ENCODE measurements around the gene KIZ.

Gene KIZ

DNA sequence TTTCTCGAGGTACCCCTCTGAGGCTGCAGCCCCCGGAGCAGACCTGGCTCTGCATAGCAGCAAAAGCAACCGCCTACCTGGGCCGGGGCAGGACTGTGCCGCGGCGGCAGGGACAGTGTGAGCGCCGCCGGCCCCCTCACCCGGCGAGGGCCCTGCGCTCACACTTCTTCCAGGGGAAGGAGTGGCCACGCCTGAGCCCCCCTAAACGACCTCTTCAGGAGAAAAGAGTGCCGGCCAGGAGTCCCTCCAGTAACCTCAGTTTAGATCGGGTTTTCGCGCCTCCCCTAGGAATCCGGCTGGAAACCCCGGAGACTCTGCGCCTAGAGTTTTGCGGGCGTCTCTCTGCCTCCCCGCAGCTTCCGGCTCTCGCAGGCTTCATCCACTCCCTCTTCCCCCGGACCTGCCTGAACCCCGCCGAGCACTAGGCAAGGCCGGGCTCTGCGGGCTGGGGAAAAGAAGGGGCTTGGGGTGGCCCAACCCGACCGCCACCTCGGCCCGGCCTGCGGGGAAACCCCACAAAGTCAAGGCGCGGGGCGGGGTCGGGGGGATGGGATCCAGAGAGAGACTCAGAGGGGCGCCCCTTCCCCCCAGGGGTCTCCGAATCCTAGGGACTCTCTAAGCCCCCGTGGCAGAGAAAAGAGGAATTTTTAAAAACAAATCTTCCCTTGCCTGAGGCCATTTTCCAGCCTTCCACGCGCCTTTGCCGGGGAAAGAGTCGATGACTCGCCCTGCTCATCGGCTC lies 20.3 kb upstream of the KIZ start:
- DNase-seq = no peak

DNA sequence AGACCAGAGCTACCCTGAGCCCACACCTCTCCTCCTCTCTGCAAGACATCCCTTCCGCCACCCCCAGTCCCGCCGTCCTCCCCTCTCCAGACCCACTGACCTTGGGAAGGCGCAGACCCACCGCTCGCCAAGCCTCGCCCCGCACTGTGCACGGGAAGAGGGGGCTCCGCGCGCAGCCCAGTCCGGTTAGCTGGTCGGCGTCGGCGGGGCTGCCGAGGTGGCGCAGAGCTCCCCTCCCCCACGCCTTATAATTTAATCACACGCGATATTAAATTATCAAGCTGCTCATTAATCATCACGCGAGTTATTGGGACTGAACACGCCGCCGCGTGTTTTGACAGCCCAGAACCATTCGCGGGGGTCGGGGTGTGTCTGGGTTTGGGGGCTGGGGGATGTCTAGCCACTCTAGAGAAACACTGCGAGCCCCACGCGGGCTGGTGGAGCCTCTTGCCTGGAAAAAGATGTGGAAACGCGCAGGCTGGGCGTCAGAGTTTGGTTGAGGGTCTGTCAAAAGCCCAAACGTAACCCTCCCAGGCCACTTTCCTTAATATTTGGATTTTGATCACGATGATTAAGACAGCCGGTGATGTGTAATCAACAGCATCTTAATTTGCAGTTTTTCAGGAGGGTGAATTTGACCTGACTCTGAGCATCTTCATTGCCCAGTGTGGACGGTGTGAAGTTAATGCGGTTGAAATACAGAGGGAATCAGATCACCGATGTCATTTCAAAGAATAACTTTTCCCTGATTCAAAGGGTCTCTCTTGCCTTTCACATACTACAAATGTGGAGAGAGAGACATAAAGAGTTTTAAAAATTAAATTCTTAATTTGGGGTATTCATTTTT lies 19.5 kb upstream of the KIZ start, which contains the start of gene LINC00237:
Gene LINC00237, minus strand, starts transcription at position 188 of the 847 bp plus-strand sequence.
- no peak for DNase-seq

DNA sequence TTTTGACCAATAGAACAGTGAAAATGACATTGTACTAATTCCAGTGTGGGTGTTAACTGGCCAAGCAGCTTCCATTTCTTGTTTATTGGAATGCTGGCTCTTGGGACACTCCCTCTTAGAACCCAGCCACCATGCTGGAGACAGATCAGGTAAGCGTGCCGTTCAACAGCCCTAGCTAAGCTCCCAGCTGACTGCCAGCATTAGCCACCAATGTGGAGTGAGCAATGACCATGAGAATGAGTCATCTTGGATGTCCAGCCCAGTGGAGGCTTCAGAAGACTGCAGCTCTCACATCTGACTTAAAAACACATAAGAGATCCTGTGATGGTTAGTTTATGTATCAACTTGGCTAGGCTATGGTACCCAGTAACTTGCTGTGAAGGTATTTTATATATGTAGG lies 16.7 kb upstream of the KIZ start:
- DNase-seq = no peak

DNA sequence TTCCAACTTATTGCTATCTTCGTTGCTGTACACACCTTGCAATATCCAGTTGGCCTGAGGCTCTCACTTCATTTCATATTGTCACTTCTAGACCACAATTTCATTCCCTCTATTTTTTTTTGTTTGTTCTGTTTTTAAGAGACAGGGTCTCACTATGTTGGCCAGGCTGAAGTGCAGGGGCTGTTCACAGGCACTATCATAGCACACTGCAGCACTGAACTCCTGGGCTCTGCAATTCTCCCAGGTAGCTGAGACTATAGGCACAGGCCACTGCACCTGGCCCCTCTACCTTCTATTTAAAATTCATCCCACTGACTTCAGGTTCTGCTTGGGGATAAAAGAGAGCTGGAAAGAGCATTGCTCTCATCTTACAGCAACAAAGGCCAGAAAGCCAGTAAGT lies 15.1 kb upstream of the KIZ start:
- DNase-seq = no peak

DNA sequence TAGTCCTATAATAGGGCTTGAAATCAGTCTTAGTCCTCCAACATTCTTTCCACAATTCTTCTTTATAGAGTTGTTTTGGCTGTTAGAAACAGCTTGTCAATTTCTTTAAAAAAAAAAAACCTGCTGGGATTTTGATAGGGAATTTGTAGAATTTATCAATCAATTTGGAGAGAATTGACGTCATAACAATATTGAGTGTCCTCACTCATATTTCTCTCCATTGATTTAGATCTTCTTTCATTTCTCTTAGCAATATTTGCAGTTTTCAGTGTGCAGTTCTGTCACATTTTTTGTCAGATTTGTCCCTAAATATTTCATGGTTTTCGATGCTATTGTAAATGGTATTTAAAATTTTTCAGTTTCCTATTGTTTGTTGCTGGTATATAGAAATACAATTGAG lies 14.5 kb upstream of the KIZ start:
- DNase-seq = no peak

DNA sequence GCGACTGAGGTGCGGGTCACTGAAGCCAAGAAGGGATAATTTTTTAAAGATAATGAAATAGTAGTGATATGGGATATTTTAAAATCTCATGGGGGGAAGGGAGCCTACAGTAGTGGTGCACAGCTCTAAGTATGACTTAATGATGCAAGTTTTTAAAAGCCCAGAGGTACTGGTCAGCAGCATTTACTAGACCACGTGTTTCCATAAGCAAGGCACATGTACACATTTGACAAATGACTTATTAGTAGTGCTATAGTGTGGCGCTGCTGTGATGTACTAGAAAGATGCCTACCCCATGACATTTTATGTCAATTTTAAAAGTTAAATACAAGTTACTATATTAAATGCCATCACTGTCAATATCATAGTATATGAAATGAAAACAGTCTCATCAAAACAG lies 12.2 kb upstream of the KIZ start:
- DNase-seq = no peak

DNA sequence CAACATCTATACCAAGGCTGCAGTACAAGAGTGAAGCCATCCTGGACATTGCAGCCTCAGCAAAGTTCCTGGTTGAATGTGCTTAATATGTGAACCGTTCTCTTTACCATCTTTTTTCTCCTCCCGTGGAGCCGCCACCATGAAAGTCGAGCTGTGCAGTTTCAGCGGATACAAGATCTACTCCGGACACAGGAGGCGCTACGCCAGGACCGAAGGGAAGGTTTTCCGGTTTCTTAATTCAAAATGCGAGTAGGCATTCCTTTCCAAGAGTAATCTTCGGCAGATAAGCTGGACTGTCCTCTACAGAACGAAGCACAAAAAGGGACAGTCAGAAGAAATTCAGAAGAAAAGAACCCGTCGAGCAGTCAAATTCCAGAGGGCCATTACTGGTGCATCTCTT lies 11.3 kb upstream of the KIZ start:
- DNase-seq = no peak

DNA sequence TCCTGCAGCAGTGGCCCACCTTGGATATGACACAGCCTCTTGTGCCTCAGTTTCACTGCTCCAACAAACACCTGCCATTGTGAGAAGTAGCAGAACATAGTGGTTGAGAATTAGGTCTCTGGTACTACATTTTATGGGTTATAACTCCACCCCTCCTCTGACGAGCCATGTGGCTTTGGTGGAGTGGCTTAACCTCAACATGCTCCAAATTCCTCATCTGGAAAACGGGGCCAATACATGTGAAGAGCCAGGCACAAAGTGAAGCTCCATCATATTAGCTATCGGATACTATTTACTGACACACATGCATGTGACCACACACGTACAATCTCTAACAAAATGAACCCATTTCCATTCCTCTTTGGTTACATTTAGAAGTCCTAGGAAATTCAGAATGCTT lies 8.4 kb upstream of the KIZ start:
- no peak for DNase-seq

DNA sequence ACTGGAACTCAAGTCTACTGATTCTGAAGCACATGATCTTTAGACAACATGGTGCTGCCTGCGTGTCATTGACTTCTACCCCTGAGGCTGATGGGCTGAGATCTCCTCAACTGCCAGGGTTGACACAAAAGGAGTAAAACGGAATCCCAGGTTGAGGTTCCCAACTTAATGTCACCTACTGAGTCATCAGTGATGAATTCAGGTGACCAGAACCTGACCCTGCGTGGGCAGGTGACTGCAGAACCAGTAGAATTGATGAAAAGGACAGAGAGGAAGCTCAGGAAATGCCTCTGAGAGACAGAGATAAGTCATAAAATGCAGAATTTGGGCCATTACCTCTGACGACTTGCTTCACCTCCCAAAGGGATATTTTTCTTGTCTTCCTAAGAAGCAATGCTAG lies 7.7 kb upstream of the KIZ start:
- no peak for DNase-seq

DNA sequence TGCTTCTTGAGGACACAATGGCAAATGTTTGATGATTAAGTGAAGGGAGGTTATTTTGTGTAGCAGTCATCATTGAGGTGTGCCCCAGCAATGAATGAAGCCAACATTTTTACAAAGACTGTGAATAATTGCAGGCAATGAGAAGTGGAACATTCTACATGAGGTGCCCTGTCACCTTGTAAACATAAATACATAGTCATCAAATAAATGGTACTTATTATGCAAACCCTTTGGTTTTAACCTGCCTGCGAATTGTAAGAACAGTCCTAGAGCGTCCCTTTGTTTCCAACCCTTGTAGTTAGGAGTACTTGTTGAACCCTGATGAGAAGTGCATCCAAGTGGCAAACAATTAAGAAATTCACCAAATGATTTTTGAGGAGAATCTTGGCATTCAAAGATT lies 7.1 kb upstream of the KIZ start:
- no peak for DNase-seq

DNA sequence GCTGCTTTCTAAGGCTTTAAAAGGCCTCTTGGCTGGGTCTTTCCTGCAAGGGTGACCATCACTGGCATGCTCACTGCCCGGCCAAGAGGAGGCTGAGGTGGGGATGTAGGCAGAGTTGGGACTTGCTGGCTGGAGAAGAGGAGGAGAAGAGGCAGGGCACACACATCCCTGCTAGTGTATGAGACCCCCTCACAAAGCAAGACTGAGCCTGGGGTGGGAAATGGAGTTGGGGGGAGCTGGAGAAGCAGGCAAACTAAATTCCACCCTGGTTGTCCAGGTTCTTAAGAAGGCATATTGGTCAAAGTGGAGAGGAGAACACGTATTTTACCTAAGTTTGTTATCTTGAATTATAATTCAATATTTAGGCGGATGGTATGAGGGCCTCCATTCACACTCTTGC lies 1.7 kb upstream of the KIZ start:
- DNase-seq = no peak

DNA sequence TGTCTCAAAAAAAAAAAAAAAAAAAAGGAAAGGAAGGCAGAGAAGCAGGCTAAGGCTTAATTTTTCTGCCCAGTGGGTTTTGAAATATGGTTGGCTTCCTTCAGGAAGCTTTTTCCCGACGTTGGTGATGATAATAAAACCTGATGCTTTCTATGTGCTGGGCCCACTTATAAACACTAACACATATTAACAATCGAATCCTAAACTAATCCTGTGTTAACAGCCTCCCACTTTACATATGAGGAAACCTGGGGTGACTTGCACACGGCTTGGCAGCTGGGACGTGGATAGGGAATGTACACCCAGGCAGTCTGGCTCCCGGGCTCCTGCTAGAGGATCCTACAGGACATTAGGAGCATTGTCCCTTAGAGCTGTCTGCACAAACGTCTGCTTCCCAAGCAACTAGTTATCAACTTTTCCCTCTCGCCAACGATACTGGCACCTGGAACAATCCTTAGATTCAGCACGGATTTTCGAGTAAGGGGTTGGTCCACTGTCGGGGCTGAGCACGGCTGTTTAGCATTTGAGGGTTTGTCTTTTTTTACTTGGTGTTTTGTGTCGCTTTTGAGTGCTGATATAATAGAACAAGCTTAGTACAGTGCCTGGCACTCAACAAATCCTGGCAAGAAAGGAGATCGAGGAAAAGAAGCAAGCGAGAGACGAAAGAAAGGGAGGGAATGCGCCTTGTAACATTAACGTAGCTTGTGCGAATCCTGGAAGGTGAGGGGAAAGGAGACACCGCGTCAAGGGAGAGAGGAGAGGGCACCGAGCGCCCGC lies 622 bp upstream of the KIZ start:
- no peak for DNase-seq

DNA sequence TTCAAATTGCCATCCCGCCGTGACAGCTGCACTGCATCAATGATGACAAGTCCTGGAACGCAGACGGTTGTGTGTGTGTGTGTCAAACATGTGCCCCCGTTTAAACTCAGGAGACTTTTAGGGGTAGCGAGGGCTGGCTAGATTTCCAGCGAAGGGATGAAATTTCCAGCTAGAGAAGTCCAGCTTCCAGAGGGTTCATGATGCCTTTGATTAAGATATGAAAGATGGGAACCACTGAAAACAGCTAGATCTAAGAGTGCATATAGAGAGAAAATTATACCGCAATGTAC lies 644 bp downstream of the KIZ start:
- no peak for DNase-seq

DNA sequence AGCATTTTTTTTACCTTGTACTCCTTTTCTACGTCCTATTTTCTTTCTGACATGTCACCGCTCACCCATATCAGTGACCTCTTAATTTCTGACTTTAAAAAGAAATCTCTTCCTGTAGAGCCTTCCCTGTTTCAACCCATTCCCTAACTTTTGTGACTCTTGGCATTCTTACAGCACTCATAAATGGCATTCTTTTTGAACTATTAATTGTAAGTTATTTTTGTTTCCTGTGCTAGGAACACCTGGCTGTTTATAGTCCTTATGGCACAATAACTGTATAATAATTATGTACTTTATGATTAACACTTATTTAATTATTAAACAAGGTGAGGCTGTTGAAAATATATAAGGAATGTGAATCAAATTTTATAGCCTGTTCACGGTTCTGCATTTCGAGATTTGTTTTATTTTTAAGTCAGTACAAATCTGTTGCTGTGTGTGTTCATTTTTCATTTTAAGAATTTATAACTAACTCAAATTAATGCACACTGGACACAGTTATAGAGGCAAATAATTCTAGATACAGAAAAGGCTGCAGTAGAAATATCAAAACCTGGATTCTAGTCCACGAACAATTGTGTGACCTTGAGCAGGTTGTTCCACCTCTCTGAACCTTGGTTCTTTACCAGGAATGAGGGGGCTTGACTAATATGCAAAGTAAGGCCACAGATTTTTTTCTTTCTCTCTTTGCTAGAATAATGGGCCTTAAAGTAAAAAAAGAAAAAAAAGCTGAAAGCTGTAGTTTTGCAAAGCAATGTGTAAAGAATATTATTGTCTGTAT lies 1.5 kb downstream of the KIZ start:
- no peak for DNase-seq

DNA sequence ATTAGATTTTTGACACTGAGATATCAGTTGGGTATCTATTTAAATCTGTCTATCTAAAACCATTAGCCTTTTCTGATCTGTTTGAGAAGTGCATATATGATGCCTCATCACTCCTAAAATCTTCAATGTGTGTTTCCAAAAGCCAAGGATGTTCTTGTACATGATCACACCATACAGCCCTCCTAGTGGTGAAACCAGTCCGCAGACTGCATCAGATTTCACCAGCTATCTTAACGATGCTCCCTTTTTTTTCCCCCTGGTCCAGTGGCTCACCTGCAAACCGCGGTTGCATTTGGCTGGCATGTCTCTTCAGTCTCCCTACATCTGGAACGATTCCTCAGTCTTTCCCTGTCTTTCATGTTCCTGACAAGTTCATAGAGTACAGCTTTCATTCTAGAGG lies 4.0 kb downstream of the KIZ start:
- DNase-seq = no peak

DNA sequence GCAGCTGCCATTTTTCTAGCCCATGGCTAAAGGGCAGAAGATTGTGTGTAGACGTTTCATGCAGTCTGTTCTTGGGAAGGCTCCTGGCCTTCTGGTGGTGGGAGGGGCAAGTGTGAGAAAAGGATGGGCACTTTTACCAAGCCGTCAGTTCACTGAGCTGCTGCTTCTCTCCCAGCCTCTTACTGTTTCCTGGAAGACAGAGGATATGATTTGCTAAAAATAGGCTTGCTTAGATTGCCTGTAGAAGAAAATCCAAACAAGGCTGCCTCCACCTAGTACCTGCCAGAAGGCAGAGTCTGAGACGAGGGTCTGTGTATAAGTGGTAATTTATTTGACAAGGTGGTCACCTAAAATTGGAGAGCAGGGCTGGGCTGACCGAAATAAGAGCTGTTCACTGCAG lies 7.5 kb downstream of the KIZ start:
- no peak for DNase-seq

DNA sequence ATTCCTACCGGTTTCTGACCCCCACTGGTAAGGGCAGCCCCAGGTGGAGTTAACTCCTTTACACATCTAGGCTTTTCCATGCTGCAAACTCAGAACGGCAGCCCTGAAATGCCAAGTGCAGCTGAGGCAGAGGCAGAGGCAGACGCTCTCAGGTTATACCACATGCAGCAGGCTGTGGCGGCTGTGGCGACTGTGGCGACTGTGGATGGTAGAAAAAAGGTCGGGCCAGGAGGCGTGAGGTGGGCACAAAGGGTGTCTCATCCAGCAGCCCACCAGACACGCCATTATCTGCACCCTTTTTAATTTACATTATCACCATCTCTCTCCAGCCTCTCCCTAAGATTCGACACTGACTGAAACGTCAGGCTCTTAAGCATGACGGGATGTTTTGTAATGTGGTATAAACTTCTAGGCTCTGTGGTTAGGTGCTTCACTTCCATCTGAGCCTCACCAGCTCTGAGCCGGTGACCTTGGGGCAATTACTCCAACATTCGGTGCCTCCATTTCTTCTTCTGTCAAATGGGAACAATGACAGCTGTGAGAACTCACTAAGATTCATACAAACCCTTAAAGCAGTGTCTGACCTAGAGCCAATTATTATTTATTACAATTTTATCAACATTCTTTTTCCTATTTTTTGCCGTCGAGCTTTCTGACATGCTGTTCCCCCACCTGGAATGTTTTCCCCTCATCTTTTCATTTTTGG lies 8.2 kb downstream of the KIZ start:
- DNase-seq = no peak

DNA sequence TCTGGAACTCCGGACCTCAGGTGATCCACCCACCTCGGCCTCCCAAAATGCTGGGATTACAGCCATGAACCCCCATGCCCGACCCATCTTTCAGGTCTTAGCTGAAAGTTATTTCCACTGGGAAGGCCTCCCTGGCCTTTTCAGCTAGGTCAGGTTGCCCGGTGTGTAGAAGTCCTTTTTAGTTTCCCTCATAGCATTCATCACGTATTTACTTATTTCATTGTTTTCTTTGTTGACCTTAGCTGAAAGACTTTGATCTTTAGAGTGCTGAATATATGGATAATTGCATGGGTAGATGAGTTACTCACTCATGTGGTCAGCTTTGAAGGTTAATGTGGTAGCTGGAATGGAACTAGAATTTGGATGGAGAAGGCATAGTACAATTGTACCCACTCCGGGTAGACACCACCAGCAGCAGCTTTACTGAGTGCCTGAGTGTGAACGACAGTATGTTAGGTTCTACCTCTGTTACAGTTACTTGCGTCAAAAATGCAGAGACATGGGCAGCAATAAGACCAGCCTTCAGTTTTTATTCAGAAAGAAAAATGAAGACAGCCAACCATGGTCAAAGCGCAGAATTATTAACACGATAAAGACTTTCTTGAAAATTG lies 9.1 kb downstream of the KIZ start:
- DNase-seq = no peak

DNA sequence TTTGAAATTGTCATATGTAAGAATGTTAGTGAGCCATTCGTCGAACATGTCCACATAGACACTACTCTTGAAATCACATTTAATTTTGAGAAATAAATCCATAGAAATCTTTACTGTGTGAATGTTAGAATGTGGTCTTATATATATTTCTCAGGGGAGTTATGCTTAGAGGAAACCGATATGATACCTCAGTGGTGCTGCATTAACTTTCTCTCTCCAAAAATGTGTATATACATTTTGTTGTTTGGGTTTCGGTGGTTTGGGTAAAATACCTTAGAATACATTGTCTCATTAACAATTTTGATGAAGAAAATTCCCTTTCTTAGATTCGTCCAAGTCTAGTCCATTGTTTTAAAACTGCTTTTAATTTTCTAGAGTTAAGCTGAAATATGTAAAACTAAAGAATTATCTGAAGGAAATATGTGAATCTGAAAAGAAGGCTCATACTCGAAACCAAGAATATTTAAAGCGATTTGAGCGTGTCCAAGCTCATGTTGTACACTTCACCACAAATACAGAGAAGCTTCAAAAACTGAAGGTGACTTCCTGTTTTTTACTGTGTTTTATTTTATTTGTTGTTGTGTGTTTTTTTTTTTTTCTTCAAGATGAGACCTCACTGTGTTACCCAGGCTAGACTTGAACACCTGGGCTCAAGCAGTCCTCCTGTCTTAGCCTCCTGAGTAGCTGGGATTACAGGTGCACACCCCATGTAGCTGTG lies 10.3 kb downstream of the KIZ start:
- DNase-seq = no peak

DNA sequence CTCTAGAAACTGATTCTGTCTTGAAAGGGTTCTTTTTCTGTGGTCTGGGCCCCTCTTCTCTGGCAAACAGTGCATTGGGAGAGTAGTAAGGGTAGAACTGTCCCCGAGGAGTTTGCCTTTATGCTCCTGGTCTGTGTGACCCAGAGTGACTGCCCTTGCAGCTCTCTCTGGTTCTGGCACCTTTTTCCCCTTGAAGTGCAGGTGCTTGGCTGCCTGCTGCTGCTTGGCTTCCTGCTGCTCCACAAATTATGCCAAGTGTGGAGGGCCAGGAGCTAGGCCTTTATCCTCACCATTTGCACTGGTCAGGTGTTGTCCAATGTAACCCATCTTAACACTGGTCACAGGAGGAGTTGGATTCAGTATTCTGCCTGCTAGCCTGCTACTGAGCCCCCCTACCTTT lies 11.2 kb downstream of the KIZ start:
- no peak for DNase-seq

DNA sequence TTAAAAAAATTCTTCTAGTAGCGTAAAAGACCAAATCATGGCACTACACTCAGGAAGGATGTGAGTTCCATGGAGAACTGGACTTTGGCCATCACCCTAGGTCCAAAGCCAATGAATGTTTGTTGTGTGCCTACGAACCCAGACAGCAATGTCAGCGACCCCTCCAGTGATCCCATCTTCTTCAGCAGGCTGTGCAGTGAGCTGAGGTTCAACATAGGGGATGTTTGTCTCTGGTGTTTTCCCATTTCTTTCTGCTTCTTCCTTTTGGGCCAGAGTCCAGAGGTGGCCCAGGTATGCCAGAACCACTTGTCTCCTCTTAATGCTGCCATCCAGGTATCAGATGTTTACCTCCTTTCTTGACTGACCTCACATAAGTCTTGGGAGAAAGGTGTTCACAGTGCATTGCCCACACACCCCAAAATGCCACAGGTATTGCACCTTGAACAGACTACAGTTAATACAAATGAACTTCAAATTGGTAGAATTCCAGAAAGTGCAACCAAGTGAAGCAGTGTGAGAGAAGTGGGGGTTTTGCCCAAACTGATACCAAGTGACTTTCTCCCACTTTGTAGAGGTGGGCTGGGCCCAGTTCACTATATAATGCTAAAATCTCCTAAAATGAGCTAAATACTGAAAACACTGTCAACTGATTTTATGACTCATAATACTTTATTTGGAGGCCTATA lies 14.1 kb downstream of the KIZ start:
- no peak for DNase-seq
